Pons (tissue), 1 donor: ENCODE measurements around the gene UBTF.

ENCODE experiments used
- DNase-seq: peaks from one replicate; pipeline ENCODE4 v3.0.0-alpha.2; 2016; ENCODE audit warnings: low spot score

Gene UBTF

GRCh38 chr17:44197980-44198720 is 21.3 kb downstream of the UBTF start:
- no peak for DNase-seq

- DNase-seq, result no peak
These were observed 22.4 kb downstream of the UBTF start for GRCh38 chr17:44197107-44197506.

GRCh38 chr17:44193326-44194084 is 26.0 kb downstream of the UBTF start:
- no peak for DNase-seq

GRCh38 chr17:44192750-44193149 is 26.7 kb downstream of the UBTF start:
- no peak for DNase-seq

GRCh38 chr17:44191941-44192496 is 27.5 kb downstream of the UBTF start:
- DNase-seq, result no peak

GRCh38 chr17:44191369-44191768 is 28.1 kb downstream of the UBTF start:
- no peak for DNase-seq

- no peak for DNase-seq
These were observed 29.0 kb downstream of the UBTF start for GRCh38 chr17:44190481-44190880.

- no peak for DNase-seq
These were observed 30.7 kb downstream of the UBTF start for GRCh38 chr17:44188576-44189403.

- DNase-seq, result no peak
These were observed 32.2 kb downstream of the UBTF start for GRCh38 chr17:44187131-44187899.

- DNase-seq, result peak; percentile 100
These were observed 33.0 kb downstream of the UBTF start, which contains the start of gene TMUB2 for GRCh38 chr17:44186307-44187130. Gene TMUB2, plus strand, starts transcription at chr17:44186972. Its CDS starts 737 bp downstream, at chr17:44187709.

- DNase-seq, result no peak
These were observed 35.2 kb downstream of the UBTF start for GRCh38 chr17:44184212-44184810.

GRCh38 chr17:44183024-44183423 is 36.5 kb downstream of the UBTF start:
- DNase-seq, result no peak

- no peak for DNase-seq
These were observed 41.3 kb downstream of the UBTF start for GRCh38 chr17:44178133-44178532.

- DNase-seq, result no peak
These were observed 41.8 kb downstream of the UBTF start for GRCh38 chr17:44177640-44178039.

- DNase-seq, result no peak
These were observed 42.6 kb downstream of the UBTF start for GRCh38 chr17:44176671-44177501.

GRCh38 chr17:44176257-44176656 is 43.2 kb downstream of the UBTF start:
- no peak for DNase-seq

- no peak for DNase-seq
These were observed 45.0 kb downstream of the UBTF start for GRCh38 chr17:44174427-44174826.

- DNase-seq, result no peak
These were observed 47.5 kb downstream of the UBTF start for GRCh38 chr17:44171931-44172455.
